ENCODE results near the gene PTPRF.

Gene PTPRF

DNA sequence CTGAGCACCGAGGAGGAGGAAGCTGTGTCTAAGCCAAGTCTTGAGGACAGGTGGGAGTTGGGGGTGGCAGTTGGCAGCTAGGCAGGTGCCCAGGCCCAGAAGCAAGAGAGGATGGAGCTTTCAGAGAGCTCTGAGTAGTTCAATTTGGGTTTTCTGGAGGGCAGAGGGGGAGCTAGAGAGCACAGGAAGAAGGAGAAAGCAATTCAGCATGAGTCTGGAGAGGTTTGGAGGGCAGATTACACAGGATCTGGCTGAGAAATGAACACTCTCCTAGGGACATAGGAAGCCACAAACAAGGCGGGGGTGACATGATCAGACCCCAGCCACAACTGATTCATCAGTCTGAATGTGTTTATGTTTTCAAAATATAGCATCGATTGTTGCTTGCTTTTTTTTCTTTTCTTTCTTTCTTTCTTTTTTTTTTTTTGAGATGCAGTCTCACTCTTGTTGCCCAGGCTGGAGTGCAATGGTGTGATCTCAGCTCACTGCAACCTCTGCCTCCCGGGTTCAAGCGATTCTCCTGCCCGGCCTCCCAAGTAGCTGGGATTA, 23.8 kb downstream of the PTPRF start:
- DNase-seq, result peak; percentile 29

- no peak for DNase-seq
Observed at GRCh38 chr1:43556782-43557181, 26.1 kb downstream of the PTPRF start.

GRCh38 chr1:43557744-43558245, 27.1 kb downstream of the PTPRF start:
- no peak for DNase-seq

GRCh38 chr1:43558346-43558841, 27.7 kb downstream of the PTPRF start:
- no peak for DNase-seq

- DNase-seq, result no peak
Observed at GRCh38 chr1:43559714-43560113, 29.0 kb downstream of the PTPRF start.

- DNase-seq, result no peak
Observed at GRCh38 chr1:43560286-43560685, 29.6 kb downstream of the PTPRF start.

- DNase-seq, result no peak
Observed at GRCh38 chr1:43563876-43564539, 33.3 kb downstream of the PTPRF start.

DNA sequence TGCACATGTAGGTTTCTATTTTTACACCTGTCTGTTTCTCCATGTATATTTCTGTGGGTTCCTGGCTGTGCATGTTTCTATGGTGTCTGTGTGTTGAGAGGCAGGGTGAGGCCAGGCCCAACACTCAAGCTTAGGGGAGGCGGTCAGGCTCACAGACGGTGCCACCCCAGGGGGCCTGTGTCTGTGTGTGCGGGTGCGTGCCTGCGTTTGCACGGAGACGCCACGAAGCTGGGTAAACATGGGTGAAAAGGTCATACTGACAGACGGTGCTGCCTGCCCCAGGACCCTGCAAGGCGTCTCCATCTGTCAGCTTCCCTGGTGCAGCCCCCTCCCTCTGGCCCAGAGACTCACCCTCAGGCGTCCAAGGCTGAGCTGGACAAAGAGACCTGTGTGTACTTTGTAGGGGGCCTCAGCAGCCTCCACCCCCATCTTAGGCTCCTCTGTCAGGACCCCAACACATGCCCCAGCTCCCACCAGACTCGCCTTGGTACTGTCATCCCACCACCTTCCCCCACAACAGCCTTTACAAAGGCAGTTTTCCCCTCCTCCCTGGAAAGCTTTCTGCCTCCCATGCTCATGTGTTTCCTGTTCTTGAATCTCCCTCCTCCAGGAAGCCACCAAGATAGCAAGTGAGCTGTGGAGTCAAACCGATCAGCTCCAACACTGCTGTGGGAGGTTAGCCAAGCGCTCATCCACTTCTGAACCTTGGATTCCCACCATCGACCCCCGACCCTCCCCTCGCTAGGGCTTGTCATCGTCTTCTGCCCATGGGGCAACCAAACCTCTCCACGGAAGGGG, 34.1 kb downstream of the PTPRF start:
- no peak for DNase-seq

- DNase-seq, result peak; percentile 43
Observed at GRCh38 chr1:43565600-43566360, 35.1 kb downstream of the PTPRF start.

DNA sequence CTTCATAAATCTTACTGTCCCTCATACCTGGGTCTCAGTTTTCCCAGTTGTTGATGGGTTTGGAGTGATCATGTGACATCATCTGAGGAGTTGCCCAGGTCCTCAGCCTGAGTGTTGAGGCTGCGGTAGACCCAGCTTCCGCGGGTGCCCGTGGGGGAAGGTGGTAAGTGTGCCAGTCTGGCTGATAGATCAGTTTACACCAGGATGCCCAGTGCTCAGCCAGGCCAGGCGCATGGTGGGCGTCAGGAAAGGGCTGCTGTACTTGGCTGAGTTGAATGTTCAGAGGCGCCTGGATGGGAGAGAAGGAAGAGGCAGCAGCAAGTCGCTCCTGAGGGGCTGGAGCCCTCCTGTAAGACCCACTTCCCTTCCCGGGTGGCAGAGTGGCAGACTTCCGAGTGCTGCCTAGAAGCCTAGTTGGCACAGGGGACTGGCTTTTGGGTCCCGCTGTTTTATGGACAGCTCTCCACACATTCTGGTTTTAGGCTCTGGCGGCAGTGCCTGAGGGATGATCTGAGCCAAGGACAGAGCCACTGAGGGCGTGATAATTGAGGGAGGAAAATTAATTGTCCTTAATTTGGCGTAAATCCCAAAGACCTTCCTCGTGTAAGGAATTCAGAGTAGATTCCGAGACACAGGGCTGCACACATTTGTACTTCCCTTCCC, 35.8 kb downstream of the PTPRF start:
- DNase-seq, result no peak

DNA sequence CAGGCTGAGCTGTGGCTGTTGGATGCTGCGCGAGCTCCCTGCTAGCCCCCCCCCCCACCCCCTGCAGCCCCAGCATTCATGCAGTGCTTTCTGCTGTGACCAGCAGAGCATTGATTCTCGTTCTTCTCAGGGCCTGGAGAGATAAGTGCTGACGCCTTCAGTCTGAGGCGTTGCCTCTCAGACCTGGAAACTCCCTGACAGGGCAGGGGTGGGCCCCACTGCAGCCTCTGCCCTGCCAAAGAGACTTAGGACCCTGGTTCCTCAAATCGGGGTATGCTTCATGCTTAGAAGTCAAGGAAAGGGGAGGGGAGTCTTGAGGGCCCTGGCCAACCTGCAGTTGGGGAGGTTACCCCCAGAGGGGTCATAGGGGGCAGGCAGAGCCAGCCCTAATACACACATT, 38.5 kb downstream of the PTPRF start:
- DNase-seq, result no peak

DNA sequence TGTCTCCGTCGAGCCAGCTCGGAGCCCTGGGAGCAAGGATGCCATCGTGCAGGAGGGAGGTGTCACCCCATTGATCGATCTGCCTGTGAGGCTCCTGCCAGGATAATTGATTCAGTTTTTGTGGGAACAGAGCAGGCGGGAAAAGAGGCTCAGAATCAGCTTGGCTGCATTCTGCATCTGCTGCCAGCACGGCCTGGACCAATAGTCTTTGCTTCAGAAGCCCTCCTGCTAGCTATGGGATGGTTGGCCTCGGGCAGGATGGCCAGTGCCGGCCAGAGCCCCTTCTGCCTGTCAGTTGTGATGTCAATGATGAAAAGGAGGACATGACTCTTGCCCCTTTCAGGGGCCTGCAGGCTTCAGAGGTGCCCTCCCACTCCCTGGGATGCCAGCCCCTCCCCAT, 39.6 kb downstream of the PTPRF start:
- DNase-seq, result no peak

GRCh38 chr1:43570715-43571114, 40.0 kb downstream of the PTPRF start:
- no peak for DNase-seq

GRCh38 chr1:43572084-43572483, 41.4 kb downstream of the PTPRF start:
- no peak for DNase-seq

GRCh38 chr1:43572538-43572937, 41.9 kb downstream of the PTPRF start:
- DNase-seq, result no peak

DNA sequence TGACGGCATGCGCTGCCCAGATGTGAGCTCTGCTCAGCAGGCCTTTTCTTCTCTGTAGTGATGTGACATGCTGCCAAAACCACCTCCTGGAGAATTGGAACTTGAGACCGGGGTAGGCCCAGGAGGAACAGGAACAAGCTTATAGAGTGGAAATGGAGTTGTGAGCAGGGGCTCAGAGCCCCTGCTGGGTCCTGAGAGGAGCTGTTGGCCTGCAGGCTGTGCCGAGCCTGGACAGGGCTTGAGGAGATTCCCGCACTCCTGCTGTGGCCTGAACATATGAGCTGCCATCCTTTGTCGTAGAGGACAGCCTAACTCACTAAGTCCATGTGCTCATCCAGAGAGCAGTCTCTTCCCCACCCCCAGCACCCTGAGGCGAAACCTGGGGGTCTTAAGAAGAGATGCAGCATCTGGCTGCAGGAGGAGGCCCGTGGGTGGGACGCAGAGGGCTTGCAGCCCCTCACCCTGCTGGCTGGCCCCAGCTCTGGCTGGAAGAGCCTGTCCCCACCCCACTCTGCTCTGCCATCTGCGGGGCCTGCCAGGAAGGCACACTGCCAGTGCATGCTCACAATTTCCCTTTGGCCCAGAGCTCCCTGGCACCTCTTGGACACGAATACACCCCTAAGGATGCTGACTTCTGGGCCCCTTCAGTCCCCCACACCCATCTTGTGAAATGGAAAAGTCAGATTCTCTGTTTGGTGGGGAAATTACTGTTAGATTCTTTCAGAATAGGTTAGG, 42.5 kb downstream of the PTPRF start:
- DNase-seq, result no peak

DNA sequence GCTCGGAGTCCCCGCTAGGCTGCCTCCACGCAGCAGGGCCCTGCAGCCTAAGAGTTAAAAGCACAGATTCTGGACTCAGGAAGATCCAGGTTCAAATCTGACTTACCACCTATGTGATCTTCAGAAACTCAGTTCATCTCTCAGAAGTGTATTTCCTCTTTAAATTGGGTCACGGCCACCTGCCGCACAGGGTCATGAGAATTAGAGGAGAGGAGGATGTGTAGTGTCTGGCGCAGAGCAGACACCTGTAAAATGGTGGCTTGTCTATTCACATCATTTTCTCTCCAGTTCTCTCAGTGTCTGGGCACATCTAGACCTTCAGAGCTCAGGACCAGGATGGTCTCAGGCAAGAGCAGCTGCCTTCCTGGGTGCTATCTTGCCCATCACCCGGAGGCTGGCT, 45.8 kb downstream of the PTPRF start:
- DNase-seq, result no peak

DNA sequence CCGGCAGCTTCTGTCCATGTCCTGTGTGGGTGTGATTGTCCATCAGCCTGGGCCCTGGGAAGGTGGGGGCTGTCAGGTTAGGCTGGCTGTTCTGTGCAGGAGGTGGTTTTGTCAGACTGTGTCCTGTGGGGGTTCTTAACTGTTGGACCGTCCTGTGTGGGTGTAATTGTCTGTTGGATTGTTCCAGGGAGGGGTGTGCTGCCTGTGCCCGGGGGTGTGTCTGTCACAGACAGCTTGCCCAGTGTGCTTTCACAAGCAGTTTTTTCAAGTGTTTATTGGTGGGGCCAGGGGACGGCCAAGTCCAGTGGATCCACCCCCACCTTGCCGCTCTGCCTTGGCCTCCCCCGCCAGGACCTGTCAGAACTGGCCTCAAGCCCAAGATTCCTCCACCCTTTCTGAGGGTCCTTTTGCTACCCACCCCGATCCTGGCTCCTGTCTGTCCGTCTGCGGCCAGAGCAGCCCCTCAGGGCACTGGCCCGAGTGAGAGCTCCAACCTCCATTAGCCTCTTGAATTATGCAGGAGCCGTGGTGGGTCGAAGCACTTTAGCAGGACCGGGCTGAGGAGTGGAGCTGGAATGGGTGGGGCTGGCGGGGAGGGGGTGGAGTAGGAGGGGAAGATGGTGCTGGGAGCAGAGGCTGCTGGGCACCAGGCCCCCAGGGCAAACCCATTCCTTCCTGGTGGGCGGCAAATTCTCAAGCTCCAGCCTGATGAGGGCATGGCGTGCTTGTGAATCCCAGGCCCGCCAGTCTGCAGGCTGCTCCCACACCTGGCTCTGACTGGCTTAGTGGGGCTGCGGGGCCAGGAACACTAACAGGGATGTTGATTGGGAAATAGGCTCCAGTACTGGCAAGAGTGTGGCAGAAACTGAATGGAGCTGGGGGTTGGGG, 47.2 kb downstream of the PTPRF start:
- DNase-seq, result no peak

DNA sequence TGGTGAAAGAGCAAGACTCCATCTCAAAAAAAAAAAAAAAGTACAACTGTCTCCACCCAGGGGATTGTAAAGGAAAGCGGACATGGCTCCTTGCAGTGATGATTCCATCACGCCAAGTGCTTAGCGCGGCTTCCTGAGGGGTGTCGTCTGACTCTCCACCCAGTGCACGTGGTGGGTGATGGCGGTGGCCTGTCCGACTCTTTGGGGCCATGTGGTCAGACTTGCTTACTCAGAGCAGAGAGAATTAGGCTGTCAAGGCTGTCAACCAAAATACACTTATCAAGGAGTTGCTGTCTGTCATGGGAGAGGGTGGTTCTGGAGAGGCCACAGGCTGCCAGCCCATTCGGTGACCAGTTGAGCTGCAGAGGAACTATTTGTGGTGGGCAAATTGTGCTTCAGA, 49.4 kb downstream of the PTPRF start:
- no peak for DNase-seq

DNA sequence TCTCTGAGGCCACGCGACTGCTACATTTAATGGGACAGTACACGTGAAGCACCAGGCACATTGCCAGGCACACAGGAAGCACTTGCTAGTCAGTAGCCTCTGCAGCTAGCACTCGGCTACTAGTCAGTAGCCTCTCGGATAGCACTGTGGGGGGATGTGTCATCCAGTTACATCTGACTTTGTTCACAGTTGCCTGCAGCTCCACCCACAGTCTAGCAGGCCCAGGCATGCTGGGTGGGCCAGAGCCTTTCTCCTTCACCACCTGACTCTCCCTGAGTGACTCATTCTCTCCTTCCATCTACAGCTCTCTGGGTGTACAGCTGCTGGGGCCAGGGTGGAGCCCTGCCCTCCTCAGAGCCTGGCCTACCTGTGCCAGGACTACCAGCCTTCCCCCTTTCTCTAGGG, 51.5 kb downstream of the PTPRF start:
- DNase-seq, result no peak

DNA sequence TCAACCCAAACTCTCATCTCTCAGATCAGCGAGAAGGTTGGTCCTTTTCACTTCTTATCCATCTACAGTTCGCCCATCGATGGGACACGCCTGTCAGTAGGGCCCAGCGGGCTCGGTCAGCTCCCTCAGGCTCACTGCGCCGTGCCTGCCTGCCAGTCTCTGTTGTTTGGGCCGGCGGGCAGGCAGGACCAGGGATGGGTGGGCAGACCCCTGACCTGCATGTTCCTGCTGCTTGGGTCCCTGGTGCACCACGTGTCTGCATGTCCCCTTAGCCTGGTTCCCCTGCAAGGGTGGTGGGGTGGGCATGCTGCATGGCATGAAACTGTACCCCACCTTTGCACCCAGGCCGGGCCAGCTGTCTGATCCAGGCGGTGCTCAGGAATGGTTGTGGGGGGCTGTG, 52.4 kb downstream of the PTPRF start:
- no peak for DNase-seq
